GM21423 (cell line): ENCODE results near the gene RGS14.
"Not testable (repeated sequence)": the region's sequence is repeated elsewhere in the genome, so short reads cannot be mapped to it uniquely, and the experiment has no call there.

Experiments
- ATAC-seq: cut with Tn5 transposase; IDR thresholded peaks from one replicate; pipeline ENCODE4 v1.9.1; 2021; ENCODE audit warnings: mild to moderate bottlenecking, moderate library complexity; ENCODE audit not compliant: unreplicated experiment

The RGS14 gene

DNA sequence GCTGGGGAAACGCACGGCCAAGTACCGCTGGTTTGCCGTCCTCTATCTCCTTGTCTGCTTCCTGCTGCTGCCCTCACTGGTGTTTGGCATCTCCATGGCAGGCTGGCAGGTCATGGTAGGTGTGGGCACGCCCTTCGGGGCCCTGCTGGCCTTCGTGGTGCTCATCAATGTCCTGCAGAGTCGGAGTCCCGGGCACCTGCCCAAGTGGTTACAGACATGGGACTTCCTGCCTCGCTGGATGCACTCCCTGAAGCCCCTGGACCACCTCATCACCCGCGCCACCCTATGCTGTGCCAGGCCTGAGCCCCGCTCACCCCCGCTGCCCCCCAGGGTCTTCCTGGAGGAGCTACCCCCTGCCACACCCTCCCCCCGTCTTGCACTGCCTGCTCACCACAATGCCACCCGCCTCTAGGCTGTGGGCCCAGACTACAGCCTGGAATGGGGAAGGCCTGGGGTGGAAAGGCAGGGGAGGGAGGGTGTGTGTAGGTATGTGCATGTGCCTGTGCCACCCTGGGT is 40.2 kb downstream of the RGS14 start:
- no peak for ATAC-seq

GRCh38 chr5:177399997-177400868 is 42.5 kb downstream of the RGS14 start, which contains the start of gene PFN3:
PFN3 (minus strand) TSS chr5:177400661; CDS start chr5:177400576, 85 bp downstream.
- no peak for ATAC-seq

DNA sequence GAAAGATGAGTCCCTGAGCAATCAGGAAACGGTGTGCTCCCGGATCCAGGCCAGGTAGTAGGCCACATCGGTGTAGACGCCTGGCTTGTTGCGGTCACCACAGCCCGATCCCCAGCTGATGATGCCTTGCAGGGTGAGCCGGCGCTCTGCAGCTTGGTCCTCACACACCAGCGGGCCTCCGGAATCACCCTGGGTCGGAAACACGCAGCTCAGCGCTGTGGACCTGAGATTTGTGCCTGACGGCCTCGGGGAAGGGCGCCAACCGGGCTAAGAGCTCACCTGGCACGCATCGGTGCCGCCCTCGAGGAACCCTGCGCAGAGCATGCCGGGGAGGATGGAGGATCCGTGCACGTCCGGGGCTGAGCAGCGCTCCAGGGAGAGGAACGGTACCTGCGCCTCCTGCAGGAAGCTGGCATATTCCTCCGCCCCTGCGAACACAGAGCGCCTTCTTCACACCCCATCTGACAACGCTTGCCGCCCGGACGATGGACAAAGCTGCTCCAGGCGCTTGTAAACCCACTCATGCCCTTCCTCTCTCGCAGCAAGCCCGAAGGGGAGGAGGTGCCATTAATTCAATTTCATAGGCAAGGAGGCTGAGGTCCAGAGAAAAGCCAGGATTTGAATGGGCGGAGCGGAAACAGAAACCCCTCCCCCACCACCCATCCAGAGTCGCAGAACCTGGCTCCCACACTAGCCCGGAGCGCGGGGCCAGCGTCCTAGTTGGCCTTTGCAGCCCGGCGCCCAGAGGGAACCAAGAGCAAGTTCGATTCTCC is 44.7 kb downstream of the RGS14 start:
- ATAC-seq, result no peak

GRCh38 chr5:177403102-177403791 is 45.5 kb downstream of the RGS14 start:
- ATAC-seq, result peak; percentile 18

- ATAC-seq, result peak; percentile 70
Observed at GRCh38 chr5:177403792-177404640, 46.3 kb downstream of the RGS14 start.

DNA sequence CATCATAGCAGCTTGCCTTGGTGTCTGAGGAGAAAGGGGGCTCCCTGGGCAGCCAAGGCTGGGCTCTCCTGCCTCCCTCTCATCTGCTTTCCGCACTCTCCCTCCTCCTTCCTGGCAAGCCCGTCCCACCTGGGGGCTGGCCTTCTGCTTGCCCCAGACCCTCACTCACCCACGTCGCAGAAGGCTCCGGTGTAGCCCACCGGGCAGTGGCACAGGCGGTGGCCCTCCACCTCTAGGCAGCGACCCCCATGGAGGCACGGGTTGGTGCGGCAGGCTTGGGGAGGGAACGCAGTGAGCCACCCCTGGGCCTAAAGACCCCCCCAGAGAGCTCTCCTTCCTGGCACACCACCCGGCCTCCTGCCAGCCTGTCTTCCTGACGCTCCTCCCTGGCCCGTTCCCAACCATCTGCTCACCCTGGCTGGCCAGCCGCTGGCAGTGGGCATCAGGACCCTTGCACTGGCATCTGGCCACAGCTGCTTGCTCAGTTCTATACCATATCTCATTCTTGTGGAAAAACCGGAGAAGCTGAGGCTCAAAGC is 47.0 kb downstream of the RGS14 start:
- ATAC-seq, result no peak

- ATAC-seq, result no peak
Observed at GRCh38 chr5:177405312-177405711, 47.6 kb downstream of the RGS14 start.

DNA sequence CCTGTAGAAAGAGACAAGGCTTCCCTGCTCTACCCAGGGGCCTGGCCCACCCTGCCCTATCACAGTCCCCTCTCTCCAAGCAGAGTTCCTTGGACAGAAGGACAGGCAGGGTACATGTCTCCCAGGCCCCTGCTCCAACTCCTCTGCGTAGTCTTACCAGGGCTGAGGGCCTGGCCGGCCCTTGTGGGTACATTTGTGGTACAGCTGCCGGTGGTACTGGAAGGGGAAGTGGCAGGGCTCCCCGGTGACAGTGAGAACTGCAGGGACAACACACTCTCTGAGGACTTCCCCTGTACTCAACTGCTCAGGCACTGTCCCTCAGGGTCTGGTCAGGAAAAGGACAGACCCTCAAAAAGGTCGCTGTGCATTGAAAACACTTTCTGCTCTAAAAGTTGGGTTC is 48.1 kb downstream of the RGS14 start:
- no peak for ATAC-seq

GRCh38 chr5:177409043-177409801 is 51.5 kb downstream of the RGS14 start, which contains the start of gene F12:
F12 (minus strand) TSS chr5:177409564; CDS start chr5:177409527, 37 bp downstream.
- ATAC-seq, result no peak

DNA sequence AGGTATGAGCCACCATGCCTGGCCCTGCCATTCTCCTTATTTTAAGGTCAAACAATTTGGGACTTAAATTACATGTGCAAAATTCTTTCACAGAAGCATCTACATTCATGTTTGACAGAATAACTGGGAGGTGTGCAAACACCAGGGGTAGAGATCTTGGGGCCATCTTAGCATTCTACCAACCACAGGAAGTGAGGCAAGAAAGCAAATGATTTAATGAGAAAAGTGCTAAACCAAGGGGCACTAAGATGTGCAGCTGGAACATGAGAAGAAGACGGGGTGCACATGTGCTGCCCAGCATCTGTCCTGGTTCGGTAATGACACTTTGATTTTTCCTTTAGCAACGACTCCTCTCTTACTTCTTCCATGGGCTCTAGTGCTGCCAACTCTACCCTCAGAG is 52.9 kb downstream of the RGS14 start:
- ATAC-seq, result no peak

DNA sequence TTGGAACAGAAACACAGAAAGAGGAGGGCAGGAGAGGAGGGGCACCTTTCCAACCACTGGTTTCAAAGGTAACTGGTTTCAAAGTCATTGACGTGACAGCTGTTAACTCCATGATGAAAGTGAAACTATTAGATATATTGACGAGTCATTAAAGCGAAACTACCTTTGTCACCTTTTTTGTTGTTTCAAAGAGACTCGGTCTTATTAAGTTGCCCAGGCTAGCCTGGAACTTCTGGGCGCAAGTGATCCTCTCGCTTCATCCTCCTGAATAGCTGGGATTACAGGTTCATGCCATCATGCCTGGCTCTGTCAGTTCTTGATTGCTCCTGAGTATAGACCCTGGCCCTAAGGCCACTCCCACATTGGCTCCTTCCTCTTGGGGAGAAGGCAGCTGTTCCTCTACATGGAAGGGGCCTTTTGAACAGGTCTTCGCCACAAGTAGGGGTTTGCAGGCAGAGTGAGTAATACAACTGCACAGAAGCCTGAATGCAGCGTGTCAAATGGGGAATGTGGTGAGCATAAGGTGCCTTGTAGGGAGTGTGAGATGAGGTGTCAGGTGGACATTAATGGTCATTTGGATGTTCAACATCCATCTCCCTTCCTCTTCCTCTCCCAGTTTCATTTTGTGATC is 55.0 kb downstream of the RGS14 start:
- ATAC-seq, result peak; percentile 62

- ATAC-seq, result no peak
Observed at GRCh38 chr5:177414481-177414880, 56.8 kb downstream of the RGS14 start.

DNA sequence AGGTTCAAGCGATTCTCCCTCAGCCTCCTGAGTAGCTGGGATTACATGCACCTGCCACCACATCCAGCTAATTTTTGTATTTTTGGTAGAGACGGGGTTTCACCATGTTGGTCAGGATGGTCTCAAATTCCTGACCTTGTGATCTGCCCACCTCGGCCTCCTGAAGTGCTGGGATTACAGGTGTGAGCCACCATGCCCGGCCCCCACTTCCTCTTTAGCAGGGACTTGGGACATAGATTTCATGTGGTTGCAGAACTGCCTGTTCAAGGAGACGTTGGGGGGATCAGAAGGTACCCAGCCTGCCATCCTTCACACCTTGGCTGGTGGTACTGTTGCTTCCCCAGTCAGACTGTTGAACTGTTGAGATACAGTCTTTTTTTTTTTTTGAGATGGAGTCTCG is 59.4 kb downstream of the RGS14 start:
- ATAC-seq, result not testable (repeated sequence)

DNA sequence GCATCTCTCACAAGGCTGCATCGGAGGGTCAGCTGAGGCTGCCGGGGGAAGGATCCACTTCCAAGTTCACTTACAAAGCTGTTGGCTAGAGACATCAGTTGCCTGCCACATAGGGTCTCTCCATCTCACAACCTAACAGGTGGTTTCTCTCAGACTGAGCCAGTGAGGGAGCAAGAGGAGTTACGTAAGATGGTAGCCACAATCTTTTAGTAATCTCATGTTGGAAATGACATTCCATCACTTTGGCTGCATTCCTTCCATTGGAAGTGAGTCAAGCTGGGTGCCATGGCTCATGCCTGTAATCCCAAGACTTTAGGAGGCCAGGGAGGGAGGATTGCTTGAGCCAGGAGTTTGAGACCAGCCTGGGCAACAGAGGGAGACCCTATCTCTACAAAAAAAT is 61.3 kb downstream of the RGS14 start:
- no peak for ATAC-seq

- ATAC-seq, result not testable (repeated sequence)
Observed at GRCh38 chr5:177420472-177420871, 62.7 kb downstream of the RGS14 start.

- ATAC-seq, result no peak
Observed at GRCh38 chr5:177421062-177421798, 63.5 kb downstream of the RGS14 start.
